ENCODE measurements around the gene L3MBTL4.

Gene L3MBTL4

DNA sequence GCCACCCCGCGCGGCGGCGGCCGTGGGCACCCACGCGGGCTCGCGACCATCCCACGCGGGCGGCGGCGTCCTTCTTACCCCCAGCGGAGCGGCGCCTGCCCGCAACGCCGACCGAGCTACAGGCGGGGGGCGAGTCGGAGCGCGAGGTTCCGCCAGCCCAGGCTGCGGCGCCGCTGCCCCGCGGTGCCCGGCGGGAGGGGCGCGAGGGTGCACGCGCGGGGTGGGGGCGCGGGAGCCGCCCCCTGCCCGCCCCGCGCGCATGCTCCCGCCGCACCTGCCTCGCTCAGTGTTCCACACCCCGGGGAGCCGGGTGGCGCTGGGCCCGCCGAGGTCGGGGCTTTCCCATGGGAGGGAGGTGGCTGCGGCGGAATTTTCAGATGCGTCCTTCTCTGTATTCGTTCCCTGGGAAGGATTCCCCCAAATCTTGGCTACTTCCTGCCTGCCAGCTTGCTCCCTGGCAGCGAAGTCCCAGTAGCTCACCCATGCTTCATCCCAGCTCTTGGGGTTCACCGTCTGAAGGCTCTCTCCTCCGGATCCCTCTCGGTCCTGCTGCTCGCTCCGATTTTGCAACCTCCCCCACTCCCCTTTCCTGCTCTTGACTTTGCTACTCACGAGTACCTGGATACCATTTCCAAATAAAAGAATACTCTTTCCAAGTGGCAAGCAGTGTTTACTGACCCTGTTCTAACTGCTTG lies at the start of gene L3MBTL4:
Gene L3MBTL4 (minus strand): TSS at position 189 of the 695 bp plus-strand sequence. CDS start 103,286 bp downstream, outside the sequence.
- POLR2A ChIA-PET, result no interaction called here
- CTCF ChIA-PET, result interaction anchor here (0.9 to 1.1 kb wide), 3 partner anchors 9 to 16 kb away, joined by 3 to 4 read pairs (median 4); no protein-coding TSS in a partner anchor
- peak; percentile 74 for DNase-seq (ENCODE audit: extremely low spot score)
- TF ChIP-seq, protein P1, sequence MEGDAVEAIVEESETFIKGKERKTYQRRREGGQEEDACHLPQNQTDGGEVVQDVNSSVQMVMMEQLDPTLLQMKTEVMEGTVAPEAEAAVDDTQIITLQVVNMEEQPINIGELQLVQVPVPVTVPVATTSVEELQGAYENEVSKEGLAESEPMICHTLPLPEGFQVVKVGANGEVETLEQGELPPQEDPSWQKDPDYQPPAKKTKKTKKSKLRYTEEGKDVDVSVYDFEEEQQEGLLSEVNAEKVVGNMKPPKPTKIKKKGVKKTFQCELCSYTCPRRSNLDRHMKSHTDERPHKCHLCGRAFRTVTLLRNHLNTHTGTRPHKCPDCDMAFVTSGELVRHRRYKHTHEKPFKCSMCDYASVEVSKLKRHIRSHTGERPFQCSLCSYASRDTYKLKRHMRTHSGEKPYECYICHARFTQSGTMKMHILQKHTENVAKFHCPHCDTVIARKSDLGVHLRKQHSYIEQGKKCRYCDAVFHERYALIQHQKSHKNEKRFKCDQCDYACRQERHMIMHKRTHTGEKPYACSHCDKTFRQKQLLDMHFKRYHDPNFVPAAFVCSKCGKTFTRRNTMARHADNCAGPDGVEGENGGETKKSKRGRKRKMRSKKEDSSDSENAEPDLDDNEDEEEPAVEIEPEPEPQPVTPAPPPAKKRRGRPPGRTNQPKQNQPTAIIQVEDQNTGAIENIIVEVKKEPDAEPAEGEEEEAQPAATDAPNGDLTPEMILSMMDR (IDR thresholded peaks at IDR 0.05; ENCODE audit: control extremely low read depth, extremely low read depth, low read depth, missing control alignments), result no peak

DNA sequence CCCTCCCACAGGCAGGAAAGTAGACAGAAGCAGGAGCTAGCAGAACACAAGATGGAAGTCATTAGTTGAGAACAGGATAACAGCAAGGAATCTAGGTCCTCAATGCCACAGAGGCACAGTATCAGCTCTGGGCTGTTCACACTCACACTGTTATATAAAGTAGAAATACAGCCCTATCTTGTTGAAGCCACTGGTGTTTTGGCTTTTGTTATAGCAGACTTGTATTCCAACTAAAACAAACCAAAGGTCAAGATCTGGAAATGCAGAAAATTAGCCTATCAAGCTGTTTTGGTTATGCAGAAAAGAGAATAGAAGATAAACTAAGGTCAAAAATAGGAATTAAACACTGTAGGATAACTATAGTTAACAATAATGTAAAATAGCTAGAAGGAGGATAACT lies 37.5 kb upstream of the L3MBTL4 start:
- ChIA-PET CTCF (interaction anchor here (0.6 to 2.7 kb wide), 3 partner anchors 10 to 33 kb away, joined by 3 to 11 read pairs (median 6); no protein-coding TSS in a partner anchor), POLR2A (no interaction called here)
- DNase-seq (ENCODE audit: extremely low spot score), result no peak
- TF ChIP-seq, protein P1 (IDR thresholded peaks at IDR 0.05; ENCODE audit: control extremely low read depth, extremely low read depth, low read depth, missing control alignments), result no peak

DNA sequence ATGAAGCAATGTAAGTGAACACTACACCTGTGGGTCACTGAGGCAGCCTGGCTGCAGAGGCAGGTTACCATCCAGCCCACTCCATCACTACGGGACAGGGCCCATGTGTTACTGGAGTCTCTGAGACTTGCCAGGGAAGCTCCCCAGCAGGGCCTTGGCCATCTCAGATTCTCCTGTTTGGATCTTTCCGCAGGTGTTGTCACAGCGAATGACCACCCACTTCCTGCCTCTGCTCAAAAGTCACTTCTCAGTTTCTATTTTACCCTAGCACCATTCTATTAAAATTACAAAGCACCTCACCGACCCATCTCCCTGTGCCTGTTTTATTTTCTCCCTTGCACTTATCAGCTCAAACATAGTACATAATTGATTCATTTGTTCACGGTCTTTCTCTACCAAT lies 34.5 kb upstream of the L3MBTL4 start:
- POLR2A ChIA-PET, result no interaction called here
- CTCF ChIA-PET, result interaction anchor here (0.9 to 1.0 kb wide), 3 partner anchors 27 to 44 kb away, joined by 3 read pairs; no protein-coding TSS in a partner anchor
- DNase-seq (ENCODE audit: extremely low spot score), result no peak
- TF ChIP-seq, protein P1 (IDR thresholded peaks at IDR 0.05; ENCODE audit: control extremely low read depth, extremely low read depth, low read depth, missing control alignments), result no peak

DNA sequence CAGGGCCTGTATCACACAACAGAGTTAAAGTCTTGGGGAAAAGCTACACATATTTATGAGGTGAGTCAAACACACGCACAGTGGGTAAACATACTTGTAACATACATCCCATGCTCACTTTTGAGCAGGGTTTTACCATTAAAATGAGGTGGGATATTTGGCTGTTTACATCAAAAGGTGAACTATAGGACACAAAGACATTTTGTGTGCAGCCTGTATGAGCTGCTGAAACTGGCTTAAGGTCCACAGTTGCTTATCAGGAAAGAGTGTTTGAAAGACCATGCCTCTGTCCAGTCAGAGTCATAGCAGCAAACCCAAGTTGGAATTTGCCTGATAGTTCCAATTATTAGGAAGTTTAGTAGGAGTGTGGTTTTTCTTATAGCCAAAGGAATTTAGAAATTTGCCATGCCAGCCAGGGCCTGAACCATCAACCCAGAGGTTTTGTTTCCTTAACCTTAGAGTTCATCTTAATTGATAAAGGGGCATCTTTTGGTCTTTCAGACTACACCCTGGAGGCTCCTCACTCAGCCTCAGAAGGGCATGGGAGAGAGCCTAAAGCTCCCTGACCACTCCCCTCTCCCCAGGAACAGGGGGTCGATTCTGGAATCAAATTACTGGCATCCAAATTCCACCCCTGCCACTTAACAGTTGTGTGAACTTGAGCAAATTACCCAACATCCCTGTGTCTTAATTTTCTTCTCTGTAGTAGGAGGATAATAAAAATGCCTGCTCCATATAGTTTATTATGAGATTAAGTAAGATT lies 29.9 kb upstream of the L3MBTL4 start:
- TF ChIP-seq, protein P1 (IDR thresholded peaks at IDR 0.05; ENCODE audit: control extremely low read depth, extremely low read depth, low read depth, missing control alignments), result no peak
- ChIA-PET POLR2A (no interaction called here), CTCF (interaction anchor here (1.5 kb wide), 1 partner anchor 21 kb away, joined by 4 read pairs; no protein-coding TSS in a partner anchor)
- DNase-seq (ENCODE audit: extremely low spot score), result no peak

DNA sequence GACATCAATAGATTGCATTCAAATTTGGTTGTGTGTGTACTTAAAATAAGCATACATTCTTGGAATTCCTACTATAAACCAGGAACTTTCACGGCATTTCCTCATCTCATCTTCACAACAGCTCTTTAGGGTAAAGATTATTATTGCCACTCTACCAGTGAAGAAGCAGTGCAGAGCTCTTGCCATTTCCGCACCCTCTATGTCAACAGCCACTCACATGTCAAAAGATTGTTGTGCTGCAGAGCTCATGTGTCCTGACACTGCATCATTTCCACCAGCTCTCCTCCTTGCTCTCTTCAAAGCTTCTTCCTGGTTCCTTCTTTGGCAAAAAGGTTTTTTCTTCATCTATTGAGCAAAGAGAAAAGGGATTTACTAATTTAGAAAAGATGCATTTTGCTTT lies 26.5 kb upstream of the L3MBTL4 start:
- POLR2A ChIA-PET, result no interaction called here
- CTCF ChIA-PET, result interaction anchor here (1.0 to 1.8 kb wide), 4 partner anchors 10 to 872 kb away, joined by 3 to 6 read pairs (median 3); no protein-coding TSS in a partner anchor
- no peak for DNase-seq (ENCODE audit: extremely low spot score)
- TF ChIP-seq, protein P1 (IDR thresholded peaks at IDR 0.05; ENCODE audit: control extremely low read depth, extremely low read depth, low read depth, missing control alignments), result no peak
